NT2/D1 (cell line): ENCODE measurements around the gene DUSP10.
A peak's percentile ranks its signal among the peaks of the same experiment; 100 is the strongest.

Source experiments
- DNase-seq: peaks from one replicate; pipeline ENCODE4 v3.0.0-alpha.2; 2011; ENCODE audit warnings: low read depth, low spot score
- H3K27me3 ChIP-seq: 2 replicates; pipeline ENCODE4 v1.6.0; 2011; ENCODE audit warnings: mild to moderate bottlenecking; ENCODE audit not compliant: insufficient read length, insufficient read depth
- H3K36me3 ChIP-seq: 2 replicates; pipeline ENCODE4 v1.6.1; 2011; ENCODE audit warnings: mild to moderate bottlenecking, low read length, mixed read lengths; ENCODE audit not compliant: insufficient read depth, insufficient read length
- H3K4me1 ChIP-seq: 2 replicates; pipeline ENCODE4 v1.5.1; 2011; ENCODE audit not compliant: insufficient read depth, insufficient read length
- H3K4me3 ChIP-seq: 2 replicates; pipeline ENCODE4 v1.5.1; 2011; ENCODE audit warnings: low read depth; ENCODE audit not compliant: insufficient read length
- H3K9ac ChIP-seq: 2 replicates; pipeline ENCODE4 v1.6.0; 2011; ENCODE audit warnings: low read depth; ENCODE audit not compliant: insufficient read length
- H3K9me3 ChIP-seq: 2 replicates; pipeline ENCODE4 v1.5.1; 2011; ENCODE audit warnings: mild to moderate bottlenecking, low read length; ENCODE audit not compliant: insufficient read depth
- SUZ12 ChIP-seq: IDR thresholded peaks from 2 replicates; pipeline ENCODE4 v1.6.1; 2011; ENCODE audit not compliant: insufficient read length, insufficient read depth; ENCODE audit errors: extremely low read depth
- YY1 ChIP-seq: IDR thresholded peaks from 2 replicates; pipeline ENCODE4 v1.6.1; 2011; ENCODE audit not compliant: insufficient read length, insufficient read depth
- ZNF274 ChIP-seq: IDR thresholded peaks from 2 replicates; pipeline ENCODE4 v1.6.1; 2011; ENCODE audit warnings: mild to moderate bottlenecking, low read depth, low read length

DUSP10 gene

GRCh38 chr1:221740369-221740992, 1.4 kb downstream of the DUSP10 start:
- Histone ChIP-seq H3K9me3 (peaks cover 14% of the 10 kb centered on the region; the same call in 1 of the 2 replicates), H3K27me3 (peaks cover 4% of the 10 kb centered on the region), H3K36me3 (peaks cover 40% of the 10 kb centered on the region), H3K4me1 (no peaks in the 10 kb centered on the region), H3K4me3 (peak overlapping the region; percentile 97), H3K9ac (peak overlapping the region; percentile 89)
- DNase-seq = no peak
- TF ChIP-seq ZNF274 = no peak

- Histone ChIP-seq H3K4me3 (no peak overlapping the region), H3K9me3 (peaks cover 14% of the 10 kb centered on the region; the same call in 1 of the 2 replicates), H3K4me1 (no peaks in the 10 kb centered on the region)
These were observed 2.2 kb downstream of the DUSP10 start for GRCh38 chr1:221739677-221740025.

GRCh38 chr1:221739018-221739676, 2.7 kb downstream of the DUSP10 start:
- Histone ChIP-seq H3K9me3 (peaks cover 14% of the 10 kb centered on the region; the same call in 1 of the 2 replicates), H3K36me3 (peaks cover 47% of the 10 kb centered on the region), H3K27me3 (peaks cover 4% of the 10 kb centered on the region), H3K9ac (no peak overlapping the region), H3K4me3 (no peak overlapping the region), H3K4me1 (no peaks in the 10 kb centered on the region)
- TF ChIP-seq YY1 (no peak), ZNF274 (no peak), SUZ12 (no peak)
- no peak for DNase-seq

More at GRCh38 chr1:221739677-221740025, 2.2 kb downstream of the DUSP10 start:
- Histone ChIP-seq H3K36me3 (peaks cover 47% of the 10 kb centered on the region), H3K27me3 (peaks cover 4% of the 10 kb centered on the region), H3K9ac (no peak overlapping the region)
- no peak for DNase-seq
- TF ChIP-seq SUZ12 (no peak), YY1 (no peak), ZNF274 (no peak)

GRCh38 chr1:221736714-221737113, 5.2 kb downstream of the DUSP10 start:
- TF ChIP-seq SUZ12 = no peak
- no peak for TF ChIP-seq YY1
- TF ChIP-seq ZNF274 = no peak
- Histone ChIP-seq H3K9me3 (peaks cover 14% of the 10 kb centered on the region; the same call in 1 of the 2 replicates), H3K36me3 (peaks cover 50% of the 10 kb centered on the region), H3K4me3 (no peak overlapping the region), H3K9ac (no peak overlapping the region), H3K4me1 (no peaks in the 10 kb centered on the region), H3K27me3 (peaks cover 4% of the 10 kb centered on the region)
- no peak for DNase-seq

GRCh38 chr1:221735999-221736398, 5.9 kb downstream of the DUSP10 start:
- DNase-seq = no peak
- H3K9me3 ChIP-seq = peaks cover 14% of the 10 kb centered on the region; the same call in 1 of the 2 replicates
- peaks cover 4% of the 10 kb centered on the region for H3K27me3 ChIP-seq
- TF ChIP-seq ZNF274 = no peak
- no peak for TF ChIP-seq YY1
- TF ChIP-seq SUZ12 = no peak
- no peak overlapping the region for H3K9ac ChIP-seq
- no peak overlapping the region for H3K4me3 ChIP-seq
- H3K4me1 ChIP-seq = no peaks in the 10 kb centered on the region
- H3K36me3 ChIP-seq = peaks cover 50% of the 10 kb centered on the region

- H3K4me1 ChIP-seq = no peaks in the 10 kb centered on the region
- DNase-seq = no peak
- no peaks in the 10 kb centered on the region for H3K27me3 ChIP-seq
- TF ChIP-seq YY1 = no peak
- no peak for TF ChIP-seq ZNF274
- TF ChIP-seq SUZ12 = no peak
- H3K9me3 ChIP-seq = peaks cover 15% of the 10 kb centered on the region; the same call in 1 of the 2 replicates
- peaks cover 45% of the 10 kb centered on the region for H3K36me3 ChIP-seq
- no peak overlapping the region for H3K4me3 ChIP-seq
- no peak overlapping the region for H3K9ac ChIP-seq
These were observed 7.7 kb downstream of the DUSP10 start for GRCh38 chr1:221734187-221734586.

- Histone ChIP-seq H3K36me3 (peaks cover 32% of the 10 kb centered on the region), H3K27me3 (no peaks in the 10 kb centered on the region), H3K4me1 (no peaks in the 10 kb centered on the region), H3K9ac (no peak overlapping the region), H3K9me3 (0 out of 2 replicates have a peak, but pooled peaks cover 4% of the 10 kb centered on the region), H3K4me3 (no peak overlapping the region)
- TF ChIP-seq ZNF274 (no peak), SUZ12 (no peak), YY1 (no peak)
- no peak for DNase-seq
These were observed 9.8 kb downstream of the DUSP10 start for GRCh38 chr1:221732052-221732451.
